HCT116 (cell line): ENCODE measurements around the gene LRRN3. TPM values are rescaled to one million over a fixed set of nuclear protein-coding genes. Genes with fewer than 3 reads are reported as not detected.

Source experiments
- ATAC-seq: fragments of 200-7000 bp; cut with Tn5 transposase; 2 replicates; pipeline ENCODE4 v1.9.1; 2020; ENCODE audit warnings: mild to moderate bottlenecking, moderate library complexity
- BruUV-seq: library from RNA; stranded (reverse); fragments of 400-500 nt; replicated peaks from 2 replicates; lab custom pipeline; 2021; lab: Mats Ljungman, UMichigan
- CTCF ChIA-PET: fragments of 300-600 bp; sonication (Branson Sonifier 250); formaldehyde crosslinking; loops from one replicate; lab custom pipeline; 2021; ENCODE audit warnings: antibody characterized with exemption; lab: Charles Lee
- POLR2A ChIA-PET: fragments of 300-600, 350-600 bp; sonication (Branson Sonifier 250); formaldehyde crosslinking; loops from one replicate; lab custom pipeline; 2021; ENCODE audit warnings: antibody characterized with exemption; lab: Charles Lee
- RAD21 ChIA-PET, 2 experiments: fragments of 300-600 bp; sonication (Branson Sonifier 250); formaldehyde crosslinking; loops; one replicate each; lab custom pipeline; 2023; ENCODE audit warnings: low total read pairs in 2 of 2; ENCODE audit not compliant: uncharacterized antibody in 2 of 2, unreplicated experiment in 2 of 2, low non-redundant PET in 1 of 2; lab: Charles Lee
- DNase-seq: peaks from one replicate; pipeline ENCODE4 v3.0.0-alpha.2; 2010; ENCODE audit warnings: low read depth, low spot score
- H2AFZ ChIP-seq: fragments of 200-600 bp; shearing (Covaris generic), sonication (generic); 2 replicates; pipeline ENCODE4 v1.6.1; 2017; ENCODE audit warnings: low read depth, mixed run types, mixed read lengths, antibody characterized with exemption, low read length; ENCODE audit not compliant: poor library complexity, severe bottlenecking
- H3K27ac ChIP-seq: 2 replicates; pipeline ENCODE4 v1.5.1; 2012; ENCODE audit warnings: low read depth, low read length
- H3K27me3 ChIP-seq: fragments of 200-600 bp; sonication (generic); 2 replicates; pipeline ENCODE4 v1.6.1; 2016; ENCODE audit warnings: mixed run types, low read length, mixed read lengths; ENCODE audit not compliant: insufficient read depth
- H3K36me3 ChIP-seq, 2 experiments: fragments of 200-500 bp in 1 of 2; fragments of 200-600 bp in 1 of 2; sonication (Bioruptor generic) in 1 of 2; sonication (generic) in 1 of 2; 2 replicates each; pipeline versions ENCODE4 v1.5.1 to v1.6.1; 2014 to 2016; ENCODE audit warnings: low read length in 2 of 2, inconsistent platforms in 1 of 2, mixed read lengths in 1 of 2, mixed run types in 1 of 2; ENCODE audit not compliant: insufficient read depth in 2 of 2, control insufficient read depth in 1 of 2
- H3K4me1 ChIP-seq, 2 experiments: fragments of 200-600 bp in 1 of 2; sonication (generic) in 1 of 2; 2 replicates each; pipeline versions ENCODE4 v1.5.1 to v1.6.1; 2012 to 2017; ENCODE audit warnings: low read length in 2 of 2, inconsistent platforms in 1 of 2, mild to moderate bottlenecking in 1 of 2, mixed read lengths in 1 of 2, mixed run types in 1 of 2, moderate library complexity in 1 of 2; ENCODE audit not compliant: insufficient read depth in 2 of 2, control insufficient read depth in 1 of 2
- H3K4me2 ChIP-seq: fragments of 200-600 bp; sonication (generic); 2 replicates; pipeline ENCODE4 v1.6.1; 2017; ENCODE audit warnings: mixed run types, low read length, mixed read lengths
- H3K4me3 ChIP-seq, 2 experiments: fragments of 200-600 bp in 1 of 2; sonication (generic) in 1 of 2; replicated peaks in 1 of 2; 2 replicates each; pipeline ENCODE4 v1.5.1; 2011 to 2016; ENCODE audit warnings: low read length in 2 of 2, control low read depth in 1 of 2, low read depth in 1 of 2, mild to moderate bottlenecking in 1 of 2, mixed read lengths in 1 of 2, mixed run types in 1 of 2
- H3K79me2 ChIP-seq: fragments of 200-600 bp; sonication (generic); 2 replicates; pipeline ENCODE4 v1.6.1; 2017; ENCODE audit warnings: mild to moderate bottlenecking, mixed run types, low read length, moderate library complexity, mixed read lengths; ENCODE audit not compliant: insufficient read depth
- H3K9ac ChIP-seq: fragments of 200-600 bp; sonication (generic); 2 replicates; pipeline ENCODE4 v1.6.1; 2016; ENCODE audit warnings: low read length, mixed read lengths
- H3K9me2 ChIP-seq: fragments of 200-600 bp; sonication (generic), shearing (Covaris generic); 2 replicates; pipeline ENCODE4 v1.6.1; 2017; ENCODE audit warnings: mixed run types, mild to moderate bottlenecking, moderate library complexity; ENCODE audit not compliant: insufficient read depth
- H3K9me3 ChIP-seq, 2 experiments: fragments of 200-500 bp in 1 of 2; fragments of 200-600 bp in 1 of 2; sonication (Bioruptor generic) in 1 of 2; sonication (generic) in 1 of 2; 2 replicates each; pipeline ENCODE4 v1.6.1; 2014 to 2017; ENCODE audit warnings: low read length in 2 of 2, mixed read lengths in 2 of 2, inconsistent platforms in 1 of 2, low read depth in 1 of 2, mild to moderate bottlenecking in 1 of 2, mixed run types in 1 of 2, moderate library complexity in 1 of 2; ENCODE audit not compliant: control insufficient read depth in 1 of 2, insufficient read depth in 1 of 2
- H4K20me1 ChIP-seq: fragments of 200-600 bp; sonication (generic), shearing (Covaris generic); 2 replicates; pipeline ENCODE4 v1.6.1; 2017; ENCODE audit warnings: mixed run types, mild to moderate bottlenecking, moderate library complexity; ENCODE audit not compliant: insufficient read depth
- CBX3 ChIP-seq: IDR thresholded peaks from 2 replicates; pipeline ENCODE4 v1.6.1; 2012; ENCODE audit warnings: low read depth
- FOSL1 ChIP-seq: IDR thresholded peaks from 2 replicates; pipeline ENCODE4 v1.6.1; 2012; ENCODE audit warnings: low read depth
- JUND ChIP-seq: IDR thresholded peaks from 2 replicates; pipeline ENCODE4 v1.6.1; 2012
- POLR2A ChIP-seq: IDR thresholded peaks from 2 replicates; pipeline ENCODE4 v1.7.0; 2011; ENCODE audit warnings: borderline replicate concordance; ENCODE audit not compliant: insufficient read depth, insufficient read length; ENCODE audit errors: extremely low read depth
- POLR2AphosphoS5 ChIP-seq: IDR thresholded peaks from 2 replicates; pipeline ENCODE4 v1.6.1; 2011; ENCODE audit warnings: mild to moderate bottlenecking, low read depth, low read length, moderate library complexity
- TCF7L2 ChIP-seq: IDR thresholded peaks from 2 replicates; pipeline ENCODE4 v1.7.0; 2011; ENCODE audit warnings: borderline replicate concordance, inconsistent platforms; ENCODE audit not compliant: insufficient read depth, insufficient read length; ENCODE audit errors: extremely low read depth
- ZFX ChIP-seq: fragments of 450-650 bp; IDR thresholded peaks from 2 replicates; pipeline ENCODE4 v1.6.1; 2017
- ZNF274 ChIP-seq: fragments of 200-500 bp; sonication (Bioruptor generic); IDR thresholded peaks from 2 replicates; pipeline ENCODE4 v1.6.1; 2014; ENCODE audit warnings: mild to moderate bottlenecking, low read depth, low read length, inconsistent platforms
- intact Hi-C: fragments of 100-400 bp; cut with micrococcal nuclease; formaldehyde crosslinking; loops from 2 replicates; pipeline ENCODE4 v1.10.0; 2022
- total RNA-seq: library from RNA; stranded (reverse); gene quantifications from one replicate; pipeline ENCODE4 v1.2.1, GENCODE V29; 2021; ENCODE audit not compliant: unreplicated experiment
- TF ChIP-seq, protein P1 (sequence below): IDR thresholded peaks from 2 replicates; pipeline ENCODE4 v1.6.1; 2011; ENCODE audit warnings: mild to moderate bottlenecking, low read length, moderate library complexity; ENCODE audit not compliant: insufficient replicate concordance; ENCODE audit errors: extremely low read depth
- TF ChIP-seq, protein P2 (sequence below): IDR thresholded peaks from 2 replicates; pipeline ENCODE4 v1.6.1; 2012; ENCODE audit warnings: low read depth
- TF ChIP-seq, protein P3 (sequence below): IDR thresholded peaks from 2 replicates; pipeline ENCODE4 v1.6.1; 2012

Gene LRRN3
- total RNA-seq, 1 experiment from 2014 or later: 0.07 TPM

DNA sequence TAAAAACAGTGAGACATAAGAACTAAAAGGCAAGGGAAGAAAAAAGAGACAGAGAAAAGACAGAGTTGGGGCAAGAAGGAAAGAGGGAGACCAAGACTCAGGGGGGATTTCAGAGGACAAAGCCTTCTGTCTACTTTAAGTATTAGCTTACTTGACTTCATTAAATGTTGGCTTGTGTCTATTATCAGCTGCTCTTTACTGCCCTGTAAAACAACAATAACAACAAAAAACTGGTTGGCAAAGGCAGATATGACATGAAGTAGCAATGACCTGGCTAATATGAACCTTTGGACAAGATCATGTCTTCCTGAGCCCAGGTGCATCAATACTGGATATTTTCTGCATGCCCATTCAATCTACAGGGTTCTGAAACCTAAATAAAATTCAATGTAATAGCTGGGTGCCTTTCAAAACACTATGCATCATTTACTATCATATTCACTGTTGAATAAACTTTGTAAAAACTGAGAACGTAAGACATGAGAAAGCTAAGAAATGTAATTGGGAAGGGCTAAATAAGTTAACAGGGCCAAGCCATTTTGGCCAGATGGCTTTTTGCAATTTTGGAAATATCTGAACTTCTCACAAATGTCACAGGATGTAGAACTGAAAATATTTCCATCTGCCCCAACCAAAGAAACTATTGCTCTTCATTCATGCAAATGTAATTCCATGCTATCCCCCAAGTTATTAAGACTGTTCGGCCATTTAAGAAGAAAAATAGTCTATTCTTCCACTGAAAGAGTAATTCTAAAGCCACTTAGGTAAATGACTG, 49.4 kb downstream of the LRRN3 start (continued):
- TF ChIP-seq, protein P1, sequence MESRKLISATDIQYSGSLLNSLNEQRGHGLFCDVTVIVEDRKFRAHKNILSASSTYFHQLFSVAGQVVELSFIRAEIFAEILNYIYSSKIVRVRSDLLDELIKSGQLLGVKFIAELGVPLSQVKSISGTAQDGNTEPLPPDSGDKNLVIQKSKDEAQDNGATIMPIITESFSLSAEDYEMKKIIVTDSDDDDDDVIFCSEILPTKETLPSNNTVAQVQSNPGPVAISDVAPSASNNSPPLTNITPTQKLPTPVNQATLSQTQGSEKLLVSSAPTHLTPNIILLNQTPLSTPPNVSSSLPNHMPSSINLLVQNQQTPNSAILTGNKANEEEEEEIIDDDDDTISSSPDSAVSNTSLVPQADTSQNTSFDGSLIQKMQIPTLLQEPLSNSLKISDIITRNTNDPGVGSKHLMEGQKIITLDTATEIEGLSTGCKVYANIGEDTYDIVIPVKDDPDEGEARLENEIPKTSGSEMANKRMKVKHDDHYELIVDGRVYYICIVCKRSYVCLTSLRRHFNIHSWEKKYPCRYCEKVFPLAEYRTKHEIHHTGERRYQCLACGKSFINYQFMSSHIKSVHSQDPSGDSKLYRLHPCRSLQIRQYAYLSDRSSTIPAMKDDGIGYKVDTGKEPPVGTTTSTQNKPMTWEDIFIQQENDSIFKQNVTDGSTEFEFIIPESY: no peak
- no peak for TF ChIP-seq POLR2A
- no peak for TF ChIP-seq CBX3
- TF ChIP-seq, protein P2, sequence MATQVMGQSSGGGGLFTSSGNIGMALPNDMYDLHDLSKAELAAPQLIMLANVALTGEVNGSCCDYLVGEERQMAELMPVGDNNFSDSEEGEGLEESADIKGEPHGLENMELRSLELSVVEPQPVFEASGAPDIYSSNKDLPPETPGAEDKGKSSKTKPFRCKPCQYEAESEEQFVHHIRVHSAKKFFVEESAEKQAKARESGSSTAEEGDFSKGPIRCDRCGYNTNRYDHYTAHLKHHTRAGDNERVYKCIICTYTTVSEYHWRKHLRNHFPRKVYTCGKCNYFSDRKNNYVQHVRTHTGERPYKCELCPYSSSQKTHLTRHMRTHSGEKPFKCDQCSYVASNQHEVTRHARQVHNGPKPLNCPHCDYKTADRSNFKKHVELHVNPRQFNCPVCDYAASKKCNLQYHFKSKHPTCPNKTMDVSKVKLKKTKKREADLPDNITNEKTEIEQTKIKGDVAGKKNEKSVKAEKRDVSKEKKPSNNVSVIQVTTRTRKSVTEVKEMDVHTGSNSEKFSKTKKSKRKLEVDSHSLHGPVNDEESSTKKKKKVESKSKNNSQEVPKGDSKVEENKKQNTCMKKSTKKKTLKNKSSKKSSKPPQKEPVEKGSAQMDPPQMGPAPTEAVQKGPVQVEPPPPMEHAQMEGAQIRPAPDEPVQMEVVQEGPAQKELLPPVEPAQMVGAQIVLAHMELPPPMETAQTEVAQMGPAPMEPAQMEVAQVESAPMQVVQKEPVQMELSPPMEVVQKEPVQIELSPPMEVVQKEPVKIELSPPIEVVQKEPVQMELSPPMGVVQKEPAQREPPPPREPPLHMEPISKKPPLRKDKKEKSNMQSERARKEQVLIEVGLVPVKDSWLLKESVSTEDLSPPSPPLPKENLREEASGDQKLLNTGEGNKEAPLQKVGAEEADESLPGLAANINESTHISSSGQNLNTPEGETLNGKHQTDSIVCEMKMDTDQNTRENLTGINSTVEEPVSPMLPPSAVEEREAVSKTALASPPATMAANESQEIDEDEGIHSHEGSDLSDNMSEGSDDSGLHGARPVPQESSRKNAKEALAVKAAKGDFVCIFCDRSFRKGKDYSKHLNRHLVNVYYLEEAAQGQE: no peak
- TF ChIP-seq, all 23 proteins: peak for 0

DNA sequence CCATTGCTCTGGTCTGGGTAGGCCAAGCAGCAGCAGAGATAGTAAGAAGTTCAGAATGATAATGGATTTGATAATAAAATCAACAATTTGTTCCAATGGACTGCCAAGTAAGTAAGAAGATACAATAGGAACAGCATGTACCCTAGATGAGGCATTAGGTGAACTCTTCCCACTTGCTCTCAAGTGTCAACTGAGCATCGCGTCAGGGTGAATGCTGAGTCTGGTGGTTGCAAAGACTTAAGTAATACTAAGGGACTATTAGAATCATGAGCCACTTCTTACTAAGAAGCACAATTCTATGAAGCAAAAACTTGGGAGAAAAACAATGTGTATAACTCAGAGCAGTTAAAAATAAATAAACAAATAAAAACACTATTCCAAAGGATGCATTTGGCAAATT, 54.5 kb downstream of the LRRN3 start:
- RAD21 ChIA-PET: no interaction called here
- POLR2A ChIA-PET: interaction anchor here (0.6 kb wide), 1 partner anchor 18 kb away, joined by 5 read pairs; no protein-coding TSS in a partner anchor
- intact Hi-C loops: no loop called here
- Histone ChIP-seq H3K36me3 (no peaks in the 10 kb centered on the region), H3K4me2 (no peak overlapping the region), H3K9me2 (no peaks in the 10 kb centered on the region), H3K27ac (no peak overlapping the region), H3K9me3 (no peaks in the 10 kb centered on the region), H3K9ac (no peak overlapping the region), H3K27me3 (no peaks in the 10 kb centered on the region), H4K20me1 (no peaks in the 10 kb centered on the region), H2AFZ (no peak overlapping the region), H3K4me1 (no peaks in the 10 kb centered on the region), H3K4me3 (no peak overlapping the region), H3K79me2 (no peaks in the 10 kb centered on the region)
- ATAC-seq (no peak), DNase-seq (no peak)
- CTCF ChIA-PET: no interaction called here
- BruUV-seq: no TSS peak
- TF ChIP-seq TCF7L2: no peak
- no peak for TF ChIP-seq FOSL1
- no peak for TF ChIP-seq POLR2AphosphoS5
- no peak for TF ChIP-seq JUND
- TF ChIP-seq ZFX: no peak
- TF ChIP-seq ZNF274: no peak
- TF ChIP-seq, protein P3, sequence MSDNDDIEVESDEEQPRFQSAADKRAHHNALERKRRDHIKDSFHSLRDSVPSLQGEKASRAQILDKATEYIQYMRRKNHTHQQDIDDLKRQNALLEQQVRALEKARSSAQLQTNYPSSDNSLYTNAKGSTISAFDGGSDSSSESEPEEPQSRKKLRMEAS: no peak
